ENCODE data around the gene THPO.

The THPO gene

DNA sequence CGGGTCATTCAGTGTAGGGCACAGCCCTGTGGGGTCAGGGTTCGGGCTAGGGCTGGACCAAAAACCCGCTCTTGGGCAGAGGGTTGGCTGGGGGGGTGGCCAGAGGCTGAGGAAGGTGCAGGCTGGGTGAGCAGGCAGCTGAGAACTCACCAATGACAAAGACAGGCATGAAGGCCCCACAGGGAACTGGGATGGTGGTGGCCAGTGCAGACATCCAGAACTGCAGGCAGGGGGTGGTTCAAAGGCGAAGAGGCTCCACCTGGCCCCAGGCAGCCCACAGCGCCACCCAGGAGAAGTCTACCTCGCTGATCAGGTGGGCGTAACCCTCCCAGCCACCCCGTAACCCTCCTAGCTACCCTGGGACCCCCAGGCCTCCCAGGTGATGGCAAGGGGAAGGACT lies 23.3 kb downstream of the THPO start:
- Histone ChIP-seq H3K27me3 (replicated peaks in 2 of 5; ENCODE audit: control insufficient read depth in 4 of 5, insufficient read depth in 5 of 5, low read length in 4 of 5) (no peaks in the 10 kb centered on the region), H3K4me3 (ENCODE audit: control insufficient read depth in 1 of 7, extremely low read depth in 1 of 7, insufficient read depth in 4 of 7, low read depth in 2 of 7, low read length in 6 of 7) (no peak overlapping the region), H3K4me1 (ENCODE audit: control extremely low read depth in 1 of 4, control insufficient read depth in 4 of 4, insufficient read depth in 4 of 4, low read length in 3 of 4) (no peaks in the 10 kb centered on the region), H3K9me3 (ENCODE audit: control extremely low read depth in 1 of 5, control insufficient read depth in 4 of 5, insufficient read depth in 2 of 5, low read depth in 1 of 5, low read length in 4 of 5) (no peaks in the 10 kb centered on the region), H3K27ac (ENCODE audit: insufficient read depth in 1 of 2, low read depth in 1 of 2, low read length in 2 of 2, poor library complexity in 1 of 2, severe bottlenecking in 2 of 2) (no peak overlapping the region), H3K36me3 (ENCODE audit: control insufficient read depth in 4 of 4, insufficient read depth in 4 of 4, low read length in 3 of 4) (peaks cover 0 to 12% (median 2%) of the 10 kb centered on the region in 4 experiments)
- WGBS (ENCODE audit: insufficient coverage): 81% methylated on average over 8 of the region's 8 CpGs
- CTCF ChIA-PET: interaction anchor here (0.7 to 3.9 kb wide), 14 partner anchors 8 to 197 kb away, joined by 3 to 29 read pairs (median 4); partner anchors contain the start of gene FAM131A
- POLR2A ChIA-PET: no interaction called here
- DNase-seq: no peak

DNA sequence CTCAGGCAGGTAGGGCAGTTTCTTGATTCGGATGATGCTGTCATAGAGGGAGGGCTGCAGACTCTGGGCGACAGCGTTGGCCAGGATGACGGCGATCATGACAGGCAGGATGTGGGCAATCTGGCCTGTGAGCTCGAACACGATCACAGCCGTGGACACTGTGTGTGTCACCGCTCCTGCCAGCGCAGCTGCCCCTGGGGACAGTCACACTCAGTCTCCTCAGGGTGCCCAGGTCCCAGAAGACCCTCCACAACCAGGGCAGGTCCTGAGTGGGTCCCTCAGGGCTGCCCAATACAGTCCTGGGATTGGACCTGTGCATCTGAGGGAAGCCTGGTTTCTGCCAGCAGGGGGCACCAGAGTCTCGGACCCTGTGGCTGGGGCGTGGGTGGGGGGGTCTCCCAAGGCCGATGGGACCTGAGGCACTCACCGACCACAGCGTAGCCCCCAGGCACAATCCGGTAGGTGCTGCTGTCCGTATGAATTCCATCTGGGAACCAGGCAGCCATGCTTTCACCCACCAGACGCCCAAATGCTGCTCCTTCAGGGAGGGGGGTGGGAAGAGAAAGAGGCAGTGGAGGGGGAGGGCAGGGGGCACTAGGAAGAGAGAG lies 23.8 kb downstream of the THPO start:
- no peak overlapping the region for H3K27ac ChIP-seq (ENCODE audit: insufficient read depth in 1 of 2, low read depth in 1 of 2, low read length in 2 of 2, poor library complexity in 1 of 2, severe bottlenecking in 2 of 2)
- DNase-seq: peak in 2 of 3 donors; percentile 56 to 64
- no peaks in the 10 kb centered on the region for H3K27me3 ChIP-seq (replicated peaks in 2 of 5; ENCODE audit: control insufficient read depth in 4 of 5, insufficient read depth in 5 of 5, low read length in 4 of 5)
- no peaks in the 10 kb centered on the region for H3K9me3 ChIP-seq (ENCODE audit: control extremely low read depth in 1 of 5, control insufficient read depth in 4 of 5, insufficient read depth in 2 of 5, low read depth in 1 of 5, low read length in 4 of 5)
- peaks cover 0 to 12% (median 2%) of the 10 kb centered on the region in 4 experiments for H3K36me3 ChIP-seq (ENCODE audit: control insufficient read depth in 4 of 4, insufficient read depth in 4 of 4, low read length in 3 of 4)
- no peaks in the 10 kb centered on the region for H3K4me1 ChIP-seq (ENCODE audit: control extremely low read depth in 1 of 4, control insufficient read depth in 4 of 4, insufficient read depth in 4 of 4, low read length in 3 of 4)
- CTCF ChIA-PET: interaction anchor here (0.9 to 3.9 kb wide), 22 partner anchors 8 to 198 kb away, joined by 3 to 29 read pairs (median 4); partner anchors contain the start of gene FAM131A
- H3K4me3 ChIP-seq (ENCODE audit: control insufficient read depth in 1 of 7, extremely low read depth in 1 of 7, insufficient read depth in 4 of 7, low read depth in 2 of 7, low read length in 6 of 7): no peak overlapping the region
- POLR2A ChIA-PET: no interaction called here
- WGBS (ENCODE audit: insufficient coverage): 71% methylated on average over 11 of the region's 18 CpGs

DNA sequence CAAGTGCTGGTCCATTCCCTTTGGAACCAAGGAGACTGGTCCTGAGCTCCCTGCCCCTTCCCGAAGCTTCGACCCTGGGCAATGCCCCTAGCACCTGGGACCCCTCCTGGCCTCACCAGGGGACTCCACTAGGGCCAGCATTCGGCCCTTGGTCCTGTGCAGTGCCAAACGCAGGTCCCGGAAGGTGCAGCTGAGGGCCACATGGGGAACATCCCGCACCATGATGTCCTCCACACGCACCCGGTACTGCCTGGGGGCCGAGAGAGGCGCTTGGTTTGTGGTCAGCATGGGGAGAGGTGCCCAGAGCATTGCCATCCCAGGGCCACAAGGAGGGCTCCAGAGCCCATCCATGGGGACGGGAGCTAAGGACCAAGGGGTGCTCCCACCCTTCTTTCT lies 24.5 kb downstream of the THPO start:
- H3K4me1 ChIP-seq (ENCODE audit: control extremely low read depth in 1 of 4, control insufficient read depth in 4 of 4, insufficient read depth in 4 of 4, low read length in 3 of 4): peaks cover 0 to 4% (median under 1%) of the 10 kb centered on the region in 4 experiments
- H3K4me3 ChIP-seq (ENCODE audit: control insufficient read depth in 1 of 7, extremely low read depth in 1 of 7, insufficient read depth in 4 of 7, low read depth in 2 of 7, low read length in 6 of 7): no peak overlapping the region
- H3K9me3 ChIP-seq (ENCODE audit: control extremely low read depth in 1 of 5, control insufficient read depth in 4 of 5, insufficient read depth in 2 of 5, low read depth in 1 of 5, low read length in 4 of 5): no peaks in the 10 kb centered on the region
- CTCF ChIA-PET: interaction anchor here (1.0 to 3.9 kb wide), 18 partner anchors 9 to 190 kb away, joined by 3 to 29 read pairs (median 4); partner anchors contain the start of gene FAM131A
- POLR2A ChIA-PET: no interaction called here
- H3K27ac ChIP-seq (ENCODE audit: insufficient read depth in 1 of 2, low read depth in 1 of 2, low read length in 2 of 2, poor library complexity in 1 of 2, severe bottlenecking in 2 of 2): no peak overlapping the region
- no peaks in the 10 kb centered on the region for H3K27me3 ChIP-seq (replicated peaks in 2 of 5; ENCODE audit: control insufficient read depth in 4 of 5, insufficient read depth in 5 of 5, low read length in 4 of 5)
- H3K36me3 ChIP-seq (ENCODE audit: control insufficient read depth in 4 of 4, insufficient read depth in 4 of 4, low read length in 3 of 4): peaks cover 0 to 12% (median 2%) of the 10 kb centered on the region in 4 experiments
- 99% methylated on average over 10 of the region's 11 CpGs for WGBS (ENCODE audit: insufficient coverage)
- no peak for DNase-seq

DNA sequence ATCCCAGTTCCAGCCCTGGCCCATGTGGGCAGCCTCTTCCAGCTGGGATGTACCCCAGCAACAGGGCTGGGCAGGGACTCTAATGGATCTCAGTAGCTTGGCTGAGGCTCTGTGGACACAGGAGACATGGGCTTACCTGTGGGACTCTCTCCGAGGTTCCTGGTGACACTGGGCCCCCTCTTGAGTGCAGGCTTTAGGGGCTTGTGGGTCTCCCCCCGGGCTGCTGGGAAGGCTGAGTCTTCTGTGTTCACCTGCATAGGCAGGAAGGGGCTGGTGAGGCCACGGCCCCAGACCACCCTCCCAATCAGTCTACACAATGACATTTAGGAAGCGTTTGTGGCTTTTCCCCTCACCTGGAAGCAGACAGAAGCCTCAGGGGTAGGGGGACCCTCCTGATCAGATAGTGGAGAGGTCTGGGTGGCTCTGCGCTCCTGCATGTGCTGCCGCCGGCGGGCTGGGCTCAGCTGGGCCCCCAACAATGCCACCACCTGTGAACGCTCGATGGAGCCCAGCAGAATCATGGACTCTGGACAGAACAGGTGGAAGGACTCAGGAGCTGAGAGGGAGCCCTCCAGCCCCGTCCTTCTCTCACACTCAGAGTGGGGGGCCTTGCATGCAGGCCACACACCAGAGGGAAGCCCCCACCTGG lies 25.0 kb downstream of the THPO start:
- no peaks in the 10 kb centered on the region for H3K9me3 ChIP-seq (ENCODE audit: control extremely low read depth in 1 of 5, control insufficient read depth in 4 of 5, insufficient read depth in 2 of 5, low read depth in 1 of 5, low read length in 4 of 5)
- peaks cover 0 to 12% (median 2%) of the 10 kb centered on the region in 4 experiments for H3K36me3 ChIP-seq (ENCODE audit: control insufficient read depth in 4 of 4, insufficient read depth in 4 of 4, low read length in 3 of 4)
- no peak overlapping the region for H3K4me3 ChIP-seq (ENCODE audit: control insufficient read depth in 1 of 7, extremely low read depth in 1 of 7, insufficient read depth in 4 of 7, low read depth in 2 of 7, low read length in 6 of 7)
- WGBS (ENCODE audit: insufficient coverage): 100% methylated on average over 5 of the region's 11 CpGs
- peaks cover 0 to 8% (median 2%) of the 10 kb centered on the region in 4 experiments for H3K4me1 ChIP-seq (ENCODE audit: control extremely low read depth in 1 of 4, control insufficient read depth in 4 of 4, insufficient read depth in 4 of 4, low read length in 3 of 4)
- DNase-seq: no peak
- POLR2A ChIA-PET: no interaction called here
- H3K27me3 ChIP-seq (replicated peaks in 2 of 5; ENCODE audit: control insufficient read depth in 4 of 5, insufficient read depth in 5 of 5, low read length in 4 of 5): no peaks in the 10 kb centered on the region
- CTCF ChIA-PET: interaction anchor here (0.9 to 3.9 kb wide), 18 partner anchors 8 to 192 kb away, joined by 3 to 29 read pairs (median 4); partner anchors contain the start of gene FAM131A
- no peak overlapping the region for H3K27ac ChIP-seq (ENCODE audit: insufficient read depth in 1 of 2, low read depth in 1 of 2, low read length in 2 of 2, poor library complexity in 1 of 2, severe bottlenecking in 2 of 2)

DNA sequence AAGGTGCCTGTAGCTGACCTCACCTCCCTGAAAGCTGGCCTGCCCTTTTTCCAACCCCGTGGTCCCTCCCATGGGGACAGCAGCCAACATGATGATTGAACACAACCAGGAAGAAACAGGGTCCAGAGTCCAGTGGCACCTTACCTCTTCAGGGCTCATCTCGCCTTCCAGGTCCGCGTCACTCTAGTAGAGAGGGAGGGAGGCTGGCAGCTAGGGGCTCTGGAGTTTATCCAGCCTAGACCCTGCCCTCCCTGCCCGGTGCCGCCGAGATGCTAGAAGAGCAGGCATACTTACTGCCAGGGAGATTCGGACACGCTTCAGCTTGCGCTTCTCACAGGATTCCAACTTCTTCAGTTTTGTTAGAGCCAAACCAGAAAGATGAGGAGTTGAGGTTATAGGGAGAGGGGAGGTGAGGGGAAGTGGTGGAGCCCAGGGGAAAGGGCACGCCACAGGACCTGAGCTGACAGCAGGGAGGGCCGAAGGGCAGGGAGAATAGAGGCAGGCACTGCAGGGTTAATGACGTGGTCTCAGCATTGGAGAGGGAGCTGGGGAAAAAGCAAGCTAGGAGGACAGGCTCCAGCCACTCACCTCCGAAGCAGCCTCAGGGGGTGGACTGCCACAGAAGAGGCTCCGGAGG lies 25.7 kb downstream of the THPO start:
- no peak overlapping the region for H3K4me3 ChIP-seq (ENCODE audit: control insufficient read depth in 1 of 7, extremely low read depth in 1 of 7, insufficient read depth in 4 of 7, low read depth in 2 of 7, low read length in 6 of 7)
- no peaks in the 10 kb centered on the region for H3K9me3 ChIP-seq (ENCODE audit: control extremely low read depth in 1 of 5, control insufficient read depth in 4 of 5, insufficient read depth in 2 of 5, low read depth in 1 of 5, low read length in 4 of 5)
- ChIA-PET CTCF (interaction anchor here (0.6 to 3.9 kb wide), 10 partner anchors 9 to 199 kb away, joined by 3 to 29 read pairs (median 4); partner anchors contain the start of gene FAM131A), POLR2A (no interaction called here)
- no peak for DNase-seq
- H3K27ac ChIP-seq (ENCODE audit: insufficient read depth in 1 of 2, low read depth in 1 of 2, low read length in 2 of 2, poor library complexity in 1 of 2, severe bottlenecking in 2 of 2): no peak overlapping the region
- H3K27me3 ChIP-seq (replicated peaks in 2 of 5; ENCODE audit: control insufficient read depth in 4 of 5, insufficient read depth in 5 of 5, low read length in 4 of 5): no peaks in the 10 kb centered on the region
- 96% methylated on average over 14 of the region's 15 CpGs for WGBS (ENCODE audit: insufficient coverage)
- peaks cover 0 to 16% (median 8%) of the 10 kb centered on the region in 4 experiments for H3K4me1 ChIP-seq (ENCODE audit: control extremely low read depth in 1 of 4, control insufficient read depth in 4 of 4, insufficient read depth in 4 of 4, low read length in 3 of 4)
- H3K36me3 ChIP-seq (ENCODE audit: control insufficient read depth in 4 of 4, insufficient read depth in 4 of 4, low read length in 3 of 4): peaks cover 0 to 12% (median 2%) of the 10 kb centered on the region in 4 experiments

DNA sequence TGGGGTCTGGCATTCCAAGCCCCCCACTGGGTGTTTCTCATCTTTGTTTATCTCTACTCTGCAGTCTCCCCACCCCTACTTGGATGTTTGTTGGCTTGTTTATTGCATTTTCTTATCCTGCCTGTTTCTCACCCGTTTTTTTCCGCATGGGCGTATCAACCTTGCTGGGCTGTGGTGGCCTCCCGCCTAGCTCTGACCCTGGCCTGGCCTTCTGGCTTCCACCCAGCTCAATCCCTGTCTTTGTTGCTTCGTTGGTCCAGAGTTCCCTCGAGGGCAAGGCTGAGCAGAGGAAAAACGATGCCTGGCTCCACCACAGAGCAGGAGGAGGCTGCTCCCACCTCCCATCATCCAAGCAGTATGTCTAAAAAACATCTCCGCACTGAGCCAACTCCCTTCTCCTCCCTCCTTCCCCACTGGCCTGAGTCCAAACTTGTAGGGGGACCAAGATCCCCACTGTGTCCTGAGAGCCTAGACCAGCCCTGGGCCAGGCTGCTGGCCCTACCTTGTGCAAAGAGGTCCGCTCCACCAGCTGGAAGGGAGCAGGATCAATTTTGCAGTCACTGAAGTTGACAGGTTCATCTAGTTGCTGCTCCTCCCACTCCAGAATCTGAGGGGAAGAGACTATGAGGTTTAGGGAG lies 26.4 kb downstream of the THPO start:
- Histone ChIP-seq H3K9me3 (ENCODE audit: control extremely low read depth in 1 of 5, control insufficient read depth in 4 of 5, insufficient read depth in 2 of 5, low read depth in 1 of 5, low read length in 4 of 5) (no peaks in the 10 kb centered on the region), H3K4me3 (ENCODE audit: control insufficient read depth in 1 of 7, extremely low read depth in 1 of 7, insufficient read depth in 4 of 7, low read depth in 2 of 7, low read length in 6 of 7) (no peak overlapping the region), H3K36me3 (ENCODE audit: control insufficient read depth in 4 of 4, insufficient read depth in 4 of 4, low read length in 3 of 4) (peaks cover 0 to 12% (median 1%) of the 10 kb centered on the region in 4 experiments), H3K27ac (ENCODE audit: insufficient read depth in 1 of 2, low read depth in 1 of 2, low read length in 2 of 2, poor library complexity in 1 of 2, severe bottlenecking in 2 of 2) (no peak overlapping the region), H3K27me3 (replicated peaks in 2 of 5; ENCODE audit: control insufficient read depth in 4 of 5, insufficient read depth in 5 of 5, low read length in 4 of 5) (no peaks in the 10 kb centered on the region), H3K4me1 (ENCODE audit: control extremely low read depth in 1 of 4, control insufficient read depth in 4 of 4, insufficient read depth in 4 of 4, low read length in 3 of 4) (peaks cover 0 to 17% (median 10%) of the 10 kb centered on the region in 4 experiments)
- CTCF ChIA-PET: interaction anchor here (0.6 to 3.9 kb wide), 8 partner anchors 9 to 199 kb away, joined by 3 to 29 read pairs (median 3); partner anchors contain the start of gene FAM131A
- DNase-seq: no peak
- 94% methylated on average over 8 of the region's 9 CpGs for WGBS (ENCODE audit: insufficient coverage)
- POLR2A ChIA-PET: no interaction called here

Measured in common myeloid progenitor, CD34-positive (primary cell).